DMS 273 (cell line): Measurements from ENCODE around the gene NFIA.

Source experiments
- DNase-seq: peaks from one replicate; lab custom pipeline; 2025; ENCODE audit not compliant: unreplicated experiment; lab: John Stamatoyannopoulos, UW

The NFIA gene

GRCh38 chr1:61149010-61149860, 66.9 kb downstream of the NFIA start:
- no peak for DNase-seq

- DNase-seq: no peak
Observed at GRCh38 chr1:61151565-61151964, 69.2 kb downstream of the NFIA start.

GRCh38 chr1:61152066-61152465, 69.7 kb downstream of the NFIA start:
- no peak for DNase-seq

- no peak for DNase-seq
Observed at GRCh38 chr1:61152469-61153105, 70.2 kb downstream of the NFIA start.

- no peak for DNase-seq
Observed at GRCh38 chr1:61156576-61157467, 74.5 kb downstream of the NFIA start.

GRCh38 chr1:61157468-61157987, 75.2 kb downstream of the NFIA start:
- DNase-seq: no peak

- DNase-seq: no peak
Observed at GRCh38 chr1:61158591-61158990, 76.2 kb downstream of the NFIA start.

- no peak for DNase-seq
Observed at GRCh38 chr1:61160526-61160925, 78.2 kb downstream of the NFIA start.

GRCh38 chr1:61162520-61163258, 80.3 kb downstream of the NFIA start:
- no peak for DNase-seq

- no peak for DNase-seq
Observed at GRCh38 chr1:61163355-61163754, 81.0 kb downstream of the NFIA start.

- no peak for DNase-seq
Observed at GRCh38 chr1:61165402-61165801, 83.0 kb downstream of the NFIA start.

- DNase-seq: no peak
Observed at GRCh38 chr1:61167309-61167708, 84.9 kb downstream of the NFIA start.

- DNase-seq: no peak
Observed at GRCh38 chr1:61169045-61169444, 86.7 kb downstream of the NFIA start.

- no peak for DNase-seq
Observed at GRCh38 chr1:61169634-61170033, 87.3 kb downstream of the NFIA start.

GRCh38 chr1:61170328-61171238, 88.2 kb downstream of the NFIA start:
- no peak for DNase-seq

- no peak for DNase-seq
Observed at GRCh38 chr1:61171346-61171745, 89.0 kb downstream of the NFIA start.

- DNase-seq: no peak
Observed at GRCh38 chr1:61171974-61172373, 89.6 kb downstream of the NFIA start.

GRCh38 chr1:61173118-61173517, 90.8 kb downstream of the NFIA start:
- no peak for DNase-seq

- peak; percentile 61 for DNase-seq
Observed at GRCh38 chr1:61174060-61174795, 91.9 kb downstream of the NFIA start.
